Astrocyte of the cerebellum (primary cell): ENCODE measurements around the gene STON1.
"Not testable (repeated sequence)": the region's sequence is repeated elsewhere in the genome, so short reads cannot be mapped to it uniquely, and the experiment has no call there.

Experiments used
- DNase-seq: peaks from one replicate; pipeline ENCODE4 v3.0.0-alpha.2; 2011; ENCODE audit warnings: low read depth
- H3K4me3 ChIP-seq: 2 replicates; pipeline ENCODE4 v1.5.1; 2011; ENCODE audit warnings: mild to moderate bottlenecking, low read depth, low read length, moderate library complexity
- CTCF ChIP-seq: IDR thresholded peaks from 2 replicates; pipeline ENCODE4 v1.5.1; 2012; ENCODE audit warnings: low read length, low read depth, moderate library complexity, mild to moderate bottlenecking; ENCODE audit errors: missing control alignments
- in situ Hi-C: cut with HindIII; loops from 2 replicates; pipeline ENCODE4 v1.10.0; 2017; ENCODE audit warnings: low sequenced_read_pairs

The STON1 gene

GRCh38 chr2:48601349-48601748, 71.4 kb downstream of the STON1 start:
- DNase-seq: no peak
- in situ Hi-C loops: no loop called here
- H3K4me3 ChIP-seq: no peak overlapping the region
- peak; percentile 56 for TF ChIP-seq CTCF

- in situ Hi-C loops: no loop called here
- no peak for TF ChIP-seq CTCF
- DNase-seq: no peak
- H3K4me3 ChIP-seq: no peak overlapping the region
Measured at GRCh38 chr2:48605482-48606175, 75.7 kb downstream of the STON1 start.

- in situ Hi-C loops: no loop called here
- no peak for TF ChIP-seq CTCF
- DNase-seq: no peak
- H3K4me3 ChIP-seq: no peak overlapping the region
Measured at GRCh38 chr2:48607307-48608014, 77.5 kb downstream of the STON1 start.

GRCh38 chr2:48613211-48613610, 83.3 kb downstream of the STON1 start:
- no peak for TF ChIP-seq CTCF
- no peak overlapping the region for H3K4me3 ChIP-seq
- in situ Hi-C loops: loop anchor here (5.0 kb wide), 1 partner anchor 34 kb away; no protein-coding TSS in a partner anchor
- no peak for DNase-seq

GRCh38 chr2:48614581-48614980, 84.6 kb downstream of the STON1 start:
- in situ Hi-C loops: loop anchor here (5.0 kb wide), 1 partner anchor 33 kb away; no protein-coding TSS in a partner anchor
- H3K4me3 ChIP-seq, DNase-seq: not testable (repeated sequence)

GRCh38 chr2:48617618-48618017, 87.7 kb downstream of the STON1 start, which contains the start of gene GTF2A1L:
TSS of gene GTF2A1L (plus strand) at chr2:48617856. CDS start at chr2:48617875, 19 bp downstream.
- no peak for DNase-seq
- in situ Hi-C loops: no loop called here
- no peak for TF ChIP-seq CTCF
- H3K4me3 ChIP-seq: no peak within 1 kb of the TSS

- no peak for TF ChIP-seq CTCF
- no peak overlapping the region for H3K4me3 ChIP-seq
- DNase-seq: no peak
- in situ Hi-C loops: no loop called here
Measured at GRCh38 chr2:48619526-48619925, 89.6 kb downstream of the STON1 start.
